A549 treated with AZD2906 at 1 μM for 4 hours (cell line): Measurements from ENCODE around the gene ARL3. TPM values are rescaled to one million over a fixed set of nuclear protein-coding genes. Genes with fewer than 3 reads are reported as not detected.

Experiments
- total RNA-seq: library from RNA; stranded (reverse); fragments of 200-300 nt; extraction: Qiagen RNA extraction; gene quantifications from 5 replicates; pipeline ENCODE4 v1.2.3, GENCODE V29; 2022

Gene ARL3, protein sequence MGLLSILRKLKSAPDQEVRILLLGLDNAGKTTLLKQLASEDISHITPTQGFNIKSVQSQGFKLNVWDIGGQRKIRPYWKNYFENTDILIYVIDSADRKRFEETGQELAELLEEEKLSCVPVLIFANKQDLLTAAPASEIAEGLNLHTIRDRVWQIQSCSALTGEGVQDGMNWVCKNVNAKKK
- total RNA-seq, result 13.4 to 14.8 TPM (median 13.8 TPM) in 5 replicates

DNA sequence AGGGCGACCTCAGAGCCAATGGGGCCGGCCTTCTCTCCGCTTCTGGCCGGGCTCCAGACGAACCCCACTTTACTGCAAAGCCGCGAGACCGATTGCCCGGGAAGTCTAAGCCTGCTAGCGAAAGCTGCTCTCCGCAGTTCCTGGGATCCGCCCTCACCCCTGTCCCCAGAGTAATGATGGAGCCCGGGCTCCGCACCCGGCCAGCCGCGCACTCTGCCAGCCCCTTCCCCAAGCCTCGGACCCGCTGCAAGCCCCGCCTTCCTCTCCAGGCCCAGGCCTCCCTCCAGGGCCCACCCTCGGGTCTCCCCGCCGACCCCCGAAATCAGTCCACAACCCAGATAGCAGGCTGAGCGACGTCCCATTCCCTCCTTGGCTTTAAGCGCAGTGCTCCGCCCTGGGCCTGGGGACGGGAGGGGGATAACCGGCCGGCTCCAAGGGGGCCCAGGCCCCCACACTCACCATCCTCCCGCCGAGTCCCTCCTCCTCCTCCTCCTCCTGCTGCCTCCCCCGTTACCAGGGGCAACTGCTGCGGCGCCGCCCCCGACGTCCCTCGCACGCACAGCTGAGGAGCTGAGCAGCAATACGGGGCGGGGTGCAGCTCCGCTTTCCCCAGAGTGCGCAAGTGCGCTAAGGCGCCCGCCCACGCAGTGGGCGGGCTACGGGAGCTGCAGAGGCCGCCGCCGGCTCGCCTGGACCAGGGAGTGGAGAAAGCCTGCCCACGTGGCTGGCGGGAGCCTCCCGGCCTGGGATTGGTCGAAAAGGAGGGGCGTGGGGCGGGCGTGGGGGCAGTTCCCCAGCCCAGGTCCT is at the start of gene ARL3:
TSS of gene ARL3 (minus strand) at position 584 of the 807 bp plus-strand sequence. CDS start at position 462, 122 bp downstream.

DNA sequence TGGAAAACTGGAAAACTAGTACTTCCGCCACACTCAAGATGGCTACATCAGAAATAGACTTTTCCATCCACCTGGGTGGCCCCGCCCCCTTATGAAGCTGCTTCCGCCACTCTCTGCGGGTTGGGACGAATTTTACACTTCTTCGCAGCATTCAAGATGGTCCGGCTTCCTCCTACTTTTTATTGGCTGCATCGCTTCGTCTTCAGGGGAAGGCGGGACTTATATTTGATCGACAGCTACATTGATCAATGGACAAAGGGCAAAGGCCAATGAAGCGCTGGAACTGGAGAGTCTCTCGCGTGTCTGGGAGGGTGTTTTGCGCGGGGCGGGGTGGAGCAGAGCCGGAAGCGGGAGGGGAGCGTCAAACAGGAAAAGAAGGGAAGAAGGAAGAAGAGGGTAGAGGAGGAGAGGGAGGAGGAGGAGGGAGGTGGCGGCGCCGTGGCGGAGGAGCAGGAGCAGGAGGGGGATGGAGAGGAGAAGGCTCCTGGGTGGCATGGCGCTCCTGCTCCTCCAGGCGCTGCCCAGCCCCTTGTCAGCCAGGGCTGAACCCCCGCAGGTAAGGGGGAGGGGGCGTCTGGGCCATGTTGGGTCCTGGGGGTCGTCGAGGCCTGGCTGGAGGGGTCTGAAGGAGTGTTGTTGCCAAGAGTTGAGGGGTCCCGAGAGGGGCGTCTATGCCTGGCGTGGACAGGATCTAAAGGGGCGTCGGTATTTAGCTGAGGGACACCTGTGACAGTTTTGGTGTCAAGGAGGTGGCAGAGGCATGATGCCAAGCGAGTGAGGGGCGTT is 29.6 kb upstream of the ARL3 start, which contains the start of gene WBP1L:
TSS of gene WBP1L (plus strand) at position 361 of the 786 bp plus-strand sequence. CDS start at position 467, 106 bp downstream.

DNA sequence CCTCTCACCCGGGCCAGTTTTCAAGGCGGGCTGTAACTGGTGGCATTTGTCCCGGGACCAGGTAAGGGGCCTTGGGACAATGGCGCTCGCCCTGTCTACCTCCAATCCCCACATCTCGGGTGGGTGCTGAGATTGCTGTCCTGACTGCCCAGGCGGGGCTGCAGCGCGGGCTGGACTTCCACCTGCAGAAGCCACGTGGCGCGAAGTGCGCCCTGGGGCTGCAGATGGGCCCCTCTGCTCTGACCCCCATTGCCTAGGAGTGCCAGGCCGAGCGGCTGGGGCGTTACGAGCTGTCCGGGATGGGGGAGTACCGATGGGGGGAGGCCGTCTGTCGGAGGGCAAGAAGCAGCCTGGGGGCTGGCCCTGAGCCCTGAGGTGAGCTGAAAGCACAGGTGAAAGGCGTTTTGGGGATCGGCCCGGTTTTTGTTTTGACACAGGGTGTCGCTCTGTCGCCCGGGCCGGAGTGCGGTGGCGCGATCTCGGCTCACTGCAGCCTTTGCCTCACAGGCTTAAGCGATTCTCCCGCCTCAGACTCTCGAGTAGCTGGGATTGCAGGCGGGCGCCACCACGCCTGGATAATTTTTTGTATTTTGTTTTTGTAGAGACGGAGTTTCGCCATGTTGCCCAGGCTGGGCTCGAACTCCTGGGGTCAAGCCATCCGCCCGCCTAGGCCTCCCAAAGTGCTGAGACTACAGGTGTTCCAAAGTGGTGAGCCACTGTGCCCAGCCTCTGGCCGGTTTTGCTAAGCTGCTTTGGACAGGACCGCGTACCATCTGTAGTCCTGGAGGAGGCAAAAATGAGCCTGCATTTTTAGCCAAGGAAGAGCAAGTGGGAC is 641 bp upstream of the ARL3 start, which contains the start of gene SFXN2:
TSS of gene SFXN2 (plus strand) at position 16 of the 835 bp plus-strand sequence. CDS start 12,001 bp downstream, outside the sequence.

DNA sequence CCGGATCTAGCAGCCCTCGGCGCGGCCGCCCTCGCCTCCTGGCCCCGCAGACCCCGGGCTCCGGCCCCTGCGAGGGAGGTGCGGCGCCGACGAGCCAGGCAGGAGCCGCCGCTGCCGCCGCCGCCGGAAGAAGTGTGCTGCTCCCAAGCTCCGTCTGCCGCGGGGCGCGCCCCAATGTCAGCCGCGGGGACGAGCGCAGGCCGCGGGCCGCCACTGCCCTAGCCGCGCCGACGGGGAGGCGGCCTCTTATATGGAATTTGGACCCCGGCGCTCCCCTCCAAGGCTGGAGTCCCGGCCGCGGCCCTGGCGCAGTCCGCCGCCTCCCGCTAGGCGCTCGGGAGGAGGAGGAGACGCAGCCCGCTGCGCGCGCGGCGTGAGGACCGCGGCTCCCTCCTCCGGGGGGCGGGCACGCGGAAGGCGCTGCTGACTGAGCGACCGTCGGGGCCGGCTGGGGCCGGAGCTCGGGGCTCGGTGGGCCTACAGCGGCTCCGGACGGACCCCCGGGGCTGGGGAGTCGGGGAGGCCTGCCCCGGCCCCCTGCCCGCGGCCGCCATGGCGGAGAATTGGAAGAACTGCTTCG is 70.0 kb downstream of the ARL3 start, which contains the start of gene TRIM8:
TSS of gene TRIM8 (plus strand) at position 414 of the 580 bp plus-strand sequence. CDS start at position 553, 139 bp downstream.

Other genes starting within 250 kb of the ARL3 start
- 86.1 to 97.8 TPM (median 94.1 TPM) in 5 replicates for gene ACTR1A, start 211.7 kb downstream of the ARL3 start, total RNA-seq
- 5.8 to 6.9 TPM (median 6.7 TPM) in 5 replicates for gene SUFU, start 210.4 kb downstream of the ARL3 start, total RNA-seq
- 38.1 to 50.4 TPM (median 47.9 TPM) in 5 replicates for gene TRIM8, start 69.9 kb downstream of the ARL3 start, total RNA-seq
- 3.1 to 4.1 TPM (median 3.5 TPM) in 5 replicates for gene SFXN2, start 239 bp upstream of the ARL3 start, total RNA-seq
- 23.5 to 26.9 TPM (median 26.7 TPM) in 5 replicates for gene WBP1L, start 29.6 kb upstream of the ARL3 start, total RNA-seq
- gene CYP17A1, start 123.0 kb upstream of the ARL3 start, total RNA-seq, result not detected in 5 replicates
- 21.0 to 27.9 TPM (median 22.6 TPM) in 5 replicates for gene BORCS7, start 139.9 kb upstream of the ARL3 start, total RNA-seq
- gene AS3MT, start 155.1 kb upstream of the ARL3 start, total RNA-seq, result 3.2 to 4.0 TPM (median 3.6 TPM) in 5 replicates
- 3.4 to 5.3 TPM (median 4.5 TPM) in 5 replicates for gene CNNM2, start 203.9 kb upstream of the ARL3 start, total RNA-seq